Measurements from ENCODE around the gene ENTPD6. TPM values are rescaled to one million over a fixed set of nuclear protein-coding genes. Genes with fewer than 3 reads are reported as not detected.
"Not testable (repeated sequence)": the region's sequence is repeated elsewhere in the genome, so short reads cannot be mapped to it uniquely, and the experiment has no call there.

The ENTPD6 gene
- total RNA-seq, 1 experiment from 2014 or later = 80.4 TPM

DNA sequence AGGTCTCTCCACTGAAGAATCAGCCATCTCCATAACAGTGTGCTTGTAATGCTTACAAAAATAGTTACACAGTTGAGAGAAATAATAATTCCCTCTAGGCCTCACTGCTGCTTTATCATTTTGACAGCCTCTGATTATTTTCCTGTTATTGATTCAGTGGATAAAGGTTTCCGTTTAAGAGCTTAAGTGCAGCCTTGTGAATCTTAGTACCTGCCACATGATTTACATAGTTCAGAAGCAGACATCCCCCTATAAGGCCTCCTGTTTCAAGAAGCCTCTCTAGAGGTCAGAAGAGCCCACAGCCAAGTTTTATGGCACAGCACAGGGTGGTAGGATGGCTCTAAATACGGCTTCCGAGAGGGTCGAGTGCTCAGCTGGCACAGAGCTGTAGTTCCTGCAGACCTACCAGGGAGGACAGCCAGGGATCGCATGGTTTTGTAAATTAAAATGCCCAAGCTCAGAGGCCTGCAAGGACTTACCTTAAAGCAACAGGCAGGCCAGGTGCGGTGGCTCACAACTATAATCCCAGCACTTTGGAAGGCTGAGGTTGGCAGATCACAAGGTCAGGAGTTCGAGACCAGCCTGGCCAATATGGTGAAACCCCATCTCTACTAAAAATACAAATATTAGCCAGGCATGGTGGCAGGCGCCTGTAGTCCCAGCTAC, 34.8 kb downstream of the ENTPD6 start:
- Histone ChIP-seq H3F3A (ENCODE audit: insufficient read depth, low read depth) (peaks cover 40% of the 10 kb centered on the region), H3K27ac (peak overlapping the region; percentile 38), H4K20me1 (ENCODE audit: insufficient read depth) (no peaks in the 10 kb centered on the region), H2AFZ (no peak overlapping the region), H3K79me2 (ENCODE audit: low read depth) (peaks cover under 1% of the 10 kb centered on the region; the same call in 1 of the 2 replicates), H3K4me1 (replicated peaks; ENCODE audit: insufficient read depth) (peaks cover 48% of the 10 kb centered on the region), H3K4me2 (no peak overlapping the region), H3K4me3 (no peak overlapping the region), H3K9me3 (ENCODE audit: insufficient read depth, low read depth) (no peaks in the 10 kb centered on the region), H3K9me2 (ENCODE audit: insufficient read depth) (no peaks in the 10 kb centered on the region), H3K27me3 (ENCODE audit: insufficient read depth, low read depth) (no peaks in the 10 kb centered on the region), H3K36me3 (ENCODE audit: low read depth) (no peaks in the 10 kb centered on the region)
- POLR2A ChIA-PET (ENCODE audit: unreplicated experiment) = no interaction called here
- TF ChIP-seq CTCF (conservative IDR thresholded peaks at IDR 0.05) = no peak
- TF ChIP-seq EZH2 (IDR thresholded peaks at IDR 0.05; ENCODE audit: low read depth) = no peak
- CTCF ChIA-PET = no interaction called here
- intact Hi-C loops (cut with micrococcal nuclease; ENCODE audit: unreplicated experiment) = no loop called here
- BruUV-seq (replicated peaks) = no TSS peak
- no peak for DNase-seq

DNA sequence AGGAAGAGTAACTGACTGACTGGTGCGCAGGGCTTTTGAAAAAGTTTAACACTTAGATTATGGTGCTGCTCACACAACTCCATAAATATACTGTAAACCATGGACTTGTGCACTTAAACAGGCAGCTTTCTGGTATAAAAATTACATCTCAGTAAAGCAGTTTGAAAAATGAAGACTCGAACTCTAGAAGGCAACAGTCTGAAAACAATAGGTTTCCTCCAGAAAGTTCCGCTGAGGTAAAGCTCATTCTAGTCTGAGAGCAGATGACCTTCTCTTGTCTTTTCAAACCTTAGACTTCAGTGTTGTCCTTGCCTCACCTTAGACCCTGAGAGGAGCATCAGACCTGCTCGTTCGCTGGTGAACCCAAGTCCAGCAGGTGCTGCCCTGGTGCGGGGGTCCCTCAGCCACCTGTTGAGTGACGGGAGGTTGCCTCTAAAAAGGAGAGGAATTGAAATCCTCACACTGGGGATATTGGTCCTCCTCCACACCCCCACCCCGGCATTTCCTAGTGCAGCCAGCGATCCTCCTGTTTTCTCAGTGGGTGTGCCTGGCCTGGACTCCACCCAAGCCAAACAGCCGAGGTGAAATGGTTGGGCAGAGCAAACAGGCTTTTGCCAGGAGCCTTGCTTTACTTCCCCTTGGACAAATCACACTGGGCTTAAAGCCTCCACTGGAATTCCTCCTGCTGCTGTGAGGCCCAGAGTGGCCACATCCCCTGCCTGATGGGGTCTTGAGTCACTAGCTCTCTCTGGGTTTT, 37.7 kb downstream of the ENTPD6 start:
- H4K20me1 ChIP-seq (ENCODE audit: insufficient read depth) = no peaks in the 10 kb centered on the region
- H3K4me1 ChIP-seq (replicated peaks; ENCODE audit: insufficient read depth) = peaks cover 57% of the 10 kb centered on the region
- peak; percentile 88 to 90 for DNase-seq
- TSS peak; percentile 22 for BruUV-seq (replicated peaks)
- H2AFZ ChIP-seq = no peak overlapping the region; the same call in 1 of the 2 replicates
- no peaks in the 10 kb centered on the region for H3K9me3 ChIP-seq (ENCODE audit: insufficient read depth, low read depth)
- H3K9me2 ChIP-seq (ENCODE audit: insufficient read depth) = no peaks in the 10 kb centered on the region
- TF ChIP-seq CTCF (conservative IDR thresholded peaks at IDR 0.05) = no peak
- TF ChIP-seq EZH2 (IDR thresholded peaks at IDR 0.05; ENCODE audit: low read depth) = no peak
- H3K27me3 ChIP-seq (ENCODE audit: insufficient read depth, low read depth) = no peaks in the 10 kb centered on the region
- peaks cover 29% of the 10 kb centered on the region for H3F3A ChIP-seq (ENCODE audit: insufficient read depth, low read depth)
- H3K36me3 ChIP-seq (ENCODE audit: low read depth) = no peaks in the 10 kb centered on the region
- CTCF ChIA-PET = interaction anchor here (0.6 to 1.5 kb wide), 2 partner anchors 10 to 1136 kb away, joined by 4 to 12 read pairs; no protein-coding TSS in a partner anchor
- peak overlapping the region; percentile 77 for H3K4me2 ChIP-seq
- peak overlapping the region; percentile 82 for H3K27ac ChIP-seq
- peak overlapping the region; percentile 26; the same call in 1 of the 2 replicates for H3K4me3 ChIP-seq
- POLR2A ChIA-PET (ENCODE audit: unreplicated experiment) = interaction anchor here (0.6 to 1.6 kb wide), 3 partner anchors 9 to 199 kb away, joined by 3 to 18 read pairs (median 8); partner anchors contain the start of gene PYGB
- intact Hi-C loops (cut with micrococcal nuclease; ENCODE audit: unreplicated experiment) = no loop called here
- H3K79me2 ChIP-seq (ENCODE audit: low read depth) = no peaks in the 10 kb centered on the region

DNA sequence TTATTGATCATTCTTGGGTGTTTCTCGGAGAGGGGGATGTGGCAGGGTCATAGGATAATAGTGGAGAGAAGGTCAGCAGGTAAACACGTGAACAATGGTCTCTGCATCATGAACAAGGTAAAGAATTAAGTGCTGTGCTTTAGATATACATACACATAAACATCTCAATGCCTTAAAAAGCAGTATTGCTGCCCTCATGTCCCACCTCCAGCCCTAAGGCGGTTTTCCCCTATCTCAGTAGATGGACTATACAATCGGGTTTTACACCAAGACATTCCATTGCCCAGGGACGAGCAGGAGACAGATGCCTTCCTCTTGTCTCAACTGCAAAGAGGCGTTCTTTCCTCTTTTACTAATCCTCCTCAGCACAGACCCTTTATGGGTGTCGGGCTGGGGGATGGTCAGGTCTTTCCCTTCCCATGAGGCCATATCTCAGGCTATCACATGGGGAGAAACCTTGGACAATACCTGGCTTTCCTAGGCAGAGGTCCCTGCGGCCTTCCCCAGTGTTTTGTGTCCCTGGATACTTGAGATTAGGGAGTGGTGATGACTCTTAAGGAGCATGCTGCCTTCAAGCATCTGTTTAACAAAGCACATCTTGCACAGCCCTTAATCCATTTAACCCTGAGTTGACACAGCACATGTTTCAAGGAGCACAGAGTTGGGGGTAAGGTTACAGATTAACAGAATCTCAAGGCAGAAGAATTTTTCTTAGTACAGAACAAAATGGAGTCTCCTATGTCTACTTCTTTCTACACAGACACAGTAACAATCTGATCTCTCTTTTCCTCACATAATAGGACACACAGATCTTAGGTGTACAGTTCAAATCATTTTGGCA, 38.7 kb downstream of the ENTPD6 start:
- peak overlapping the region; percentile 77 for H3K4me2 ChIP-seq
- H3K79me2 ChIP-seq (ENCODE audit: low read depth); H3K9me2 ChIP-seq (ENCODE audit: insufficient read depth); H4K20me1 ChIP-seq (ENCODE audit: insufficient read depth); H3K9me3 ChIP-seq (ENCODE audit: insufficient read depth, low read depth); H3K4me3 ChIP-seq; intact Hi-C loops (cut with micrococcal nuclease; ENCODE audit: unreplicated experiment); CTCF ChIA-PET; DNase-seq; BruUV-seq (replicated peaks); H2AFZ ChIP-seq; H3K36me3 ChIP-seq (ENCODE audit: low read depth); H3K27me3 ChIP-seq (ENCODE audit: insufficient read depth, low read depth): not testable (repeated sequence)
- peak overlapping the region; percentile 82 for H3K27ac ChIP-seq
- POLR2A ChIA-PET (ENCODE audit: unreplicated experiment) = interaction anchor here (1.6 kb wide), 1 partner anchor 13 kb away, joined by 8 read pairs; the partner anchor contains the start of gene PYGB
- peaks cover 67% of the 10 kb centered on the region for H3K4me1 ChIP-seq (replicated peaks; ENCODE audit: insufficient read depth)
- H3F3A ChIP-seq (ENCODE audit: insufficient read depth, low read depth) = peaks cover 39% of the 10 kb centered on the region

Measured in PC-9 (cell line).